BJ (cell line): ENCODE results near the gene CHKB. TPM values are rescaled to one million over a fixed set of nuclear protein-coding genes. Genes with fewer than 3 reads are reported as not detected.

Source experiments
- CTCF ChIA-PET: fragments of 350-600 bp; formaldehyde crosslinking; extraction: SDS; loops from one replicate; lab custom pipeline; 2021; ENCODE audit warnings: antibody characterized with exemption, inconsistent platforms; lab: Yijun Ruan, JAX
- POLR2A ChIA-PET: fragments of 300-600 bp; sonication (Branson Sonifier 250); formaldehyde crosslinking; extraction: SDS; loops from one replicate; lab custom pipeline; 2021; ENCODE audit warnings: antibody characterized with exemption; lab: Charles Lee
- DNase-seq: peaks from one replicate; pipeline ENCODE4 v3.0.0-alpha.2; 2011; ENCODE audit warnings: low read depth
- H3K27me3 ChIP-seq: 2 replicates; pipeline ENCODE4 v1.6.0; 2011; ENCODE audit warnings: low read length; ENCODE audit not compliant: control insufficient read depth, insufficient read depth
- H3K36me3 ChIP-seq: 2 replicates; pipeline ENCODE4 v1.5.1; 2011; ENCODE audit warnings: low read length; ENCODE audit not compliant: control insufficient read depth, insufficient read depth
- H3K4me3 ChIP-seq: 2 replicates; pipeline ENCODE4 v1.5.1; 2011; ENCODE audit warnings: low read depth, mild to moderate bottlenecking, control low read depth, low read length
- polyA plus RNA-seq: library from polyadenylated mRNA; depleted of rRNA; stranded (reverse); fragments of >200 nt; gene quantifications from 2 replicates; pipeline ENCODE4 v1.2.3, GENCODE V29; 2011
- TF ChIP-seq, protein P1 (sequence below): IDR thresholded peaks from 2 replicates; pipeline ENCODE4 v1.5.1; 2011; ENCODE audit warnings: low read depth, mild to moderate bottlenecking, control low read depth, inconsistent platforms, low read length, moderate library complexity; ENCODE audit not compliant: insufficient read depth

Gene CHKB
- polyA plus RNA-seq, 1 experiment = 51.2 TPM

- DNase-seq = no peak
- peaks cover 1% of the 10 kb centered on the region; the same call in 1 of the 2 replicates for H3K36me3 ChIP-seq
- POLR2A ChIA-PET = no interaction called here
- no peak overlapping the region for H3K4me3 ChIP-seq
- CTCF ChIA-PET = interaction anchor here (0.9 to 1.7 kb wide), 4 partner anchors 9 to 43 kb away, joined by 3 to 8 read pairs (median 4); partner anchors contain the start of gene SCO2
- 0 out of 2 replicates have a peak, but pooled peaks cover 1% of the 10 kb centered on the region for H3K27me3 ChIP-seq
- TF ChIP-seq, protein P1, sequence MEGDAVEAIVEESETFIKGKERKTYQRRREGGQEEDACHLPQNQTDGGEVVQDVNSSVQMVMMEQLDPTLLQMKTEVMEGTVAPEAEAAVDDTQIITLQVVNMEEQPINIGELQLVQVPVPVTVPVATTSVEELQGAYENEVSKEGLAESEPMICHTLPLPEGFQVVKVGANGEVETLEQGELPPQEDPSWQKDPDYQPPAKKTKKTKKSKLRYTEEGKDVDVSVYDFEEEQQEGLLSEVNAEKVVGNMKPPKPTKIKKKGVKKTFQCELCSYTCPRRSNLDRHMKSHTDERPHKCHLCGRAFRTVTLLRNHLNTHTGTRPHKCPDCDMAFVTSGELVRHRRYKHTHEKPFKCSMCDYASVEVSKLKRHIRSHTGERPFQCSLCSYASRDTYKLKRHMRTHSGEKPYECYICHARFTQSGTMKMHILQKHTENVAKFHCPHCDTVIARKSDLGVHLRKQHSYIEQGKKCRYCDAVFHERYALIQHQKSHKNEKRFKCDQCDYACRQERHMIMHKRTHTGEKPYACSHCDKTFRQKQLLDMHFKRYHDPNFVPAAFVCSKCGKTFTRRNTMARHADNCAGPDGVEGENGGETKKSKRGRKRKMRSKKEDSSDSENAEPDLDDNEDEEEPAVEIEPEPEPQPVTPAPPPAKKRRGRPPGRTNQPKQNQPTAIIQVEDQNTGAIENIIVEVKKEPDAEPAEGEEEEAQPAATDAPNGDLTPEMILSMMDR = no peak
Measured at GRCh38 chr22:50568626-50569025, 14.0 kb downstream of the CHKB start.

GRCh38 chr22:50567721-50568252 is 14.9 kb downstream of the CHKB start:
- peaks cover 1% of the 10 kb centered on the region; the same call in 1 of the 2 replicates for H3K36me3 ChIP-seq
- ChIA-PET POLR2A (no interaction called here), CTCF (no interaction called here)
- TF ChIP-seq, protein P1 = no peak
- no peak for DNase-seq
- H3K4me3 ChIP-seq = no peak overlapping the region
- 0 out of 2 replicates have a peak, but pooled peaks cover 1% of the 10 kb centered on the region for H3K27me3 ChIP-seq

- no peak for DNase-seq
- Histone ChIP-seq H3K27me3 (peaks cover 5% of the 10 kb centered on the region; the same call in 1 of the 2 replicates), H3K4me3 (no peak overlapping the region), H3K36me3 (peaks cover 1% of the 10 kb centered on the region; the same call in 1 of the 2 replicates)
- TF ChIP-seq, protein P1 = no peak
- ChIA-PET POLR2A (no interaction called here), CTCF (interaction anchor here (1.2 to 2.8 kb wide), 8 partner anchors 8 to 132 kb away, joined by 3 to 18 read pairs (median 7); partner anchors contain the start of genes KLHDC7B, SCO2 and TYMP)
Measured at GRCh38 chr22:50564289-50564688, 18.4 kb downstream of the CHKB start.

DNA sequence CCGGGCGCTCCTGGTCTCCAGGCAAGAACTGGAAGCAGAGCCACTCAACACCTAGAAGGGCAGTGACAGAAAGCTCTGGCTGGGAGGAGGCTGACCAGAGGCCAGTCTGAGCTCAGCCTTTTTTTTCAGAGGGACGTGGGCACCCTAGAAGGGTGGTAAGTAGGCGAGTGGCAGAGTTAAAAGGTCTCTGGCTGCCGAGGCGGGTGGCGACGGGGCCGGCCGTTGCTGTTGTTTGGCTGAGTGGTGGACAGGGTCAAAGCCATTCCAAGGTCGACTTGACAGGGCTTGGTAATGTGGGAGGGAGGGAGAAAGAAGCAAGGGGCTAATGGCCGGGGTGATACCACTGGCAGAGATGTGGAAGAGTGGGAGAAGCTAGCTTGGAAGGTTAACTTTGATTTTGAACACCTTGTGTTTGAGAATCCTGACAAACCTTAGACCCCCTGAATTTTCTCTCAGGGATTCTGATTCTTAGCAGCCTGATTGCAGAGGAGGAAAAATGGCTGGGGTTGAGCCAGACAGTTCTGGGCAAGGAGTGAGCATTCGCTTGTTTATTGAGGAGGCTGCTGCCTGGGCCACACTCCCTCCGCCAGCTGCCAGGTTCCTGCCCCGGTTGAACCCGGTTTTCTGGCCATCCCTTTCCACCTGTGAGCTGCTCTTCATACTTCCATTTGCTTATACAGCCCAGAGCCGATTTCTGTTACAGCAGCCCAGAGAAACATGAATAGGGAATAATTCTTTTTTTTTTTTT is 19.1 kb downstream of the CHKB start:
- H3K36me3 ChIP-seq = no peaks in the 10 kb centered on the region
- DNase-seq = no peak
- TF ChIP-seq, protein P1 = no peak
- CTCF ChIA-PET = interaction anchor here (0.6 to 2.8 kb wide), 19 partner anchors 9 to 133 kb away, joined by 3 to 20 read pairs (median 5); partner anchors contain the start of genes KLHDC7B, SCO2 and TYMP
- peaks cover 5% of the 10 kb centered on the region; the same call in 1 of the 2 replicates for H3K27me3 ChIP-seq
- POLR2A ChIA-PET = no interaction called here
- H3K4me3 ChIP-seq = peak overlapping the region; percentile 52
